Nephron progenitor cell (in vitro differentiated cells): ENCODE data around the gene PEF1.

ENCODE experiments used
- DNase-seq: peaks from one replicate; pipeline ENCODE4 v3.0.0; 2021
- H3K27ac Mint-ChIP-seq: 2 replicates; pipeline ENCODE4 v1.8.0; 2021; ENCODE audit warnings: mild to moderate bottlenecking, moderate library complexity, mixed read lengths
- H3K27me3 Mint-ChIP-seq: 2 replicates; pipeline ENCODE4 v1.8.0; 2021; ENCODE audit warnings: mild to moderate bottlenecking, low read depth, mixed read lengths; ENCODE audit not compliant: poor library complexity
- H3K36me3 Mint-ChIP-seq: 2 replicates; pipeline ENCODE4 v1.8.0; 2021; ENCODE audit warnings: low read depth, mixed read lengths
- H3K4me1 Mint-ChIP-seq: 2 replicates; pipeline ENCODE4 v1.8.0; 2021; ENCODE audit warnings: mixed read lengths
- H3K4me3 Mint-ChIP-seq: 2 replicates; pipeline ENCODE4 v1.8.0; 2021; ENCODE audit warnings: mild to moderate bottlenecking, moderate library complexity, mixed read lengths
- H3K9me3 Mint-ChIP-seq: 2 replicates; pipeline ENCODE4 v1.8.0; 2021; ENCODE audit warnings: mild to moderate bottlenecking, moderate library complexity, mixed read lengths
- CTCF ChIP-seq: fragments of 200-600 bp; sonication (generic); IDR thresholded peaks from 2 replicates; pipeline ENCODE4 v1.5.0; 2021; ENCODE audit warnings: antibody characterized with exemption

Gene PEF1

GRCh38 chr1:31679676-31680230, 35.1 kb upstream of the PEF1 start:
- no peak for TF ChIP-seq CTCF
- no peaks in the 10 kb centered on the region for H3K36me3 Mint-ChIP-seq
- H3K9me3 Mint-ChIP-seq: no peaks in the 10 kb centered on the region
- no peak overlapping the region for H3K27ac Mint-ChIP-seq
- H3K4me3 Mint-ChIP-seq: no peak overlapping the region
- no peak for DNase-seq
- H3K27me3 Mint-ChIP-seq: peaks cover 6% of the 10 kb centered on the region
- peaks cover 16% of the 10 kb centered on the region for H3K4me1 Mint-ChIP-seq

- TF ChIP-seq CTCF: no peak
- H3K9me3 Mint-ChIP-seq: no peaks in the 10 kb centered on the region
- no peak overlapping the region for H3K27ac Mint-ChIP-seq
- peaks cover 6% of the 10 kb centered on the region for H3K27me3 Mint-ChIP-seq
- H3K4me3 Mint-ChIP-seq: no peak overlapping the region
- H3K4me1 Mint-ChIP-seq: peaks cover 16% of the 10 kb centered on the region
- DNase-seq: no peak
- H3K36me3 Mint-ChIP-seq: no peaks in the 10 kb centered on the region
Measured at GRCh38 chr1:31679091-31679490, 34.4 kb upstream of the PEF1 start.

GRCh38 chr1:31678681-31679080, 34.0 kb upstream of the PEF1 start:
- Mint-ChIP-seq H3K4me3 (no peak overlapping the region), H3K27me3 (peaks cover 6% of the 10 kb centered on the region), H3K36me3 (no peaks in the 10 kb centered on the region), H3K9me3 (no peaks in the 10 kb centered on the region), H3K27ac (no peak overlapping the region), H3K4me1 (peaks cover 16% of the 10 kb centered on the region)
- no peak for TF ChIP-seq CTCF
- DNase-seq: no peak

- Mint-ChIP-seq H3K9me3 (no peaks in the 10 kb centered on the region), H3K27ac (no peak overlapping the region), H3K36me3 (no peaks in the 10 kb centered on the region), H3K4me3 (no peak overlapping the region), H3K27me3 (peaks cover 6% of the 10 kb centered on the region), H3K4me1 (peaks cover 16% of the 10 kb centered on the region)
- no peak for TF ChIP-seq CTCF
- no peak for DNase-seq
Measured at GRCh38 chr1:31677949-31678348, 33.3 kb upstream of the PEF1 start.

- Mint-ChIP-seq H3K36me3 (no peaks in the 10 kb centered on the region), H3K27me3 (peaks cover 6% of the 10 kb centered on the region), H3K27ac (no peak overlapping the region), H3K4me3 (no peak overlapping the region), H3K9me3 (no peaks in the 10 kb centered on the region), H3K4me1 (peaks cover 16% of the 10 kb centered on the region)
- DNase-seq: no peak
- TF ChIP-seq CTCF: no peak
Measured at GRCh38 chr1:31677401-31677800, 32.7 kb upstream of the PEF1 start.

- Mint-ChIP-seq H3K36me3 (no peaks in the 10 kb centered on the region), H3K27me3 (peaks cover 10% of the 10 kb centered on the region), H3K4me3 (no peak overlapping the region), H3K9me3 (no peaks in the 10 kb centered on the region), H3K27ac (no peak overlapping the region), H3K4me1 (peaks cover 11% of the 10 kb centered on the region)
- TF ChIP-seq CTCF: no peak
- no peak for DNase-seq
Measured at GRCh38 chr1:31675756-31676155, 31.1 kb upstream of the PEF1 start.
